Brain microvascular endothelial cell (primary cell): ENCODE results near the gene CACNA1E.

Experiments
- DNase-seq: peaks from one replicate; pipeline ENCODE4 v3.0.0-alpha.2; 2020
- H3K27ac ChIP-seq: fragments of 250-450 bp; sonication (Bioruptor Pico); 2 replicates; pipeline ENCODE4 v1.5.1; 2020; ENCODE audit warnings: mild to moderate bottlenecking, moderate library complexity
- H3K27me3 ChIP-seq: fragments of 250-450 bp; sonication (Bioruptor Pico); replicated peaks from 2 replicates; pipeline ENCODE4 v1.5.1; 2020; ENCODE audit warnings: mild to moderate bottlenecking
- H3K36me3 ChIP-seq: fragments of 250-450 bp; sonication (Bioruptor Pico); replicated peaks from 2 replicates; pipeline ENCODE4 v1.5.1; 2020; ENCODE audit warnings: mild to moderate bottlenecking
- H3K4me3 ChIP-seq: 2 replicates; pipeline ENCODE4 v1.5.1; 2011; ENCODE audit warnings: low read depth, mild to moderate bottlenecking, control low read depth, low read length, moderate library complexity
- CTCF ChIP-seq: IDR thresholded peaks from 2 replicates; pipeline ENCODE4 v1.5.1; 2011; ENCODE audit warnings: low read depth, mild to moderate bottlenecking, moderate library complexity, low read length, control low read depth, inconsistent platforms; ENCODE audit errors: missing control alignments
- in situ Hi-C: cut with HindIII; loops from 2 replicates; pipeline ENCODE4 v1.10.0; 2017; ENCODE audit warnings: low sequenced_read_pairs, low pct_ligation_motif_present

Gene CACNA1E

DNA sequence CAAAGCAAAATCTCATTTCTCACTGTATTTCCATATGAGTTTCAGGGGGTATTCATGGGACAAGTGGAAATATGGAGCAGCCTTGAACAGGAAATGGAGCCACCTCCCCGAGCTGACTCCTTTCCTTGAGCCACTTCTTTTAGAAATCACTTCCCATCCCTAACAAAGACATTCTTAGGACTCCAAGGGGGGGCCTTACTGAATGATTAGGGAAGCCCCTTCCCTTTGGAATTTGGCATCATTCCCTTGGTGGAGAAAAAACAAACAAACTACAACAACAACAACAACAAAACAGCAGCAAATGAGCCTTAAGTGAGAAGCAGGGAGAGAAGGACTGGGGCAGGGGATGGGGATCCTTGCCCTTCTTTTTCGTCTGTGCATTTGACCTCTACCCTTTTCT is 299.9 kb downstream of the CACNA1E start:
- Histone ChIP-seq H3K27ac (no peak overlapping the region), H3K27me3 (no peaks in the 10 kb centered on the region), H3K4me3 (no peak overlapping the region), H3K36me3 (no peaks in the 10 kb centered on the region)
- in situ Hi-C loops, result no loop called here
- no peak for TF ChIP-seq CTCF
- no peak for DNase-seq

GRCh38 chr1:181784039-181784683 is 300.8 kb downstream of the CACNA1E start:
- DNase-seq, result no peak
- in situ Hi-C loops, result no loop called here
- Histone ChIP-seq H3K36me3 (no peaks in the 10 kb centered on the region), H3K27me3 (no peaks in the 10 kb centered on the region), H3K27ac (no peak overlapping the region), H3K4me3 (no peak overlapping the region)
- no peak for TF ChIP-seq CTCF

GRCh38 chr1:181789395-181789794 is 306.1 kb downstream of the CACNA1E start:
- Histone ChIP-seq H3K27ac (no peak overlapping the region), H3K36me3 (no peaks in the 10 kb centered on the region), H3K27me3 (no peaks in the 10 kb centered on the region), H3K4me3 (no peak overlapping the region)
- TF ChIP-seq CTCF, result no peak
- in situ Hi-C loops, result no loop called here
- no peak for DNase-seq

- H3K4me3 ChIP-seq, result no peak overlapping the region
- H3K36me3 ChIP-seq, result no peaks in the 10 kb centered on the region
- no peak for DNase-seq
- no peaks in the 10 kb centered on the region for H3K27me3 ChIP-seq
- no peak for TF ChIP-seq CTCF
- in situ Hi-C loops, result no loop called here
- H3K27ac ChIP-seq, result no peak overlapping the region
These were observed 308.4 kb downstream of the CACNA1E start for GRCh38 chr1:181791721-181792120.

GRCh38 chr1:181793831-181794230 is 310.5 kb downstream of the CACNA1E start:
- in situ Hi-C loops, result no loop called here
- no peak for TF ChIP-seq CTCF
- no peaks in the 10 kb centered on the region for H3K27me3 ChIP-seq
- no peak overlapping the region for H3K27ac ChIP-seq
- no peak overlapping the region for H3K4me3 ChIP-seq
- no peaks in the 10 kb centered on the region for H3K36me3 ChIP-seq
- no peak for DNase-seq

DNA sequence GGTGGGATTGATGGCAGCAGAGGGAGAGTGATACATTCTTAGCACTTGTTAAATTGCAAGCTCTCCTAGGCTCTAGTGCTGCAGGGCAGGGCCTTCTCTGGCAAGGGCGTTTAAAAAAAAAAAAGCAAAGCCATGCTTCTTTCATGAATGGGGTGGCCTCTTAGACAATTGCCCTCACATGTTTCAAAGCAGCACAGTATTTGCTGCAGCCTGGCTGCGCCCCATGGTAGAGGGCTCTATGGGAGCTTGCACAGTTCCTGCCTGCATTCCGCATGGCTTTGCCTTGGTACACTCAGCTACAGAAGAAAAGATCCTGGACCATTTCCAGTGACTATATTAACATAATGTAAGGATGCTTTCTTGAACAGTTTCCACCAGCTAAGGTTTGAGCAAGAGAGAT is 311.0 kb downstream of the CACNA1E start:
- Histone ChIP-seq H3K27me3 (no peaks in the 10 kb centered on the region), H3K36me3 (no peaks in the 10 kb centered on the region), H3K27ac (no peak overlapping the region), H3K4me3 (no peak overlapping the region)
- DNase-seq, result no peak
- in situ Hi-C loops, result no loop called here
- TF ChIP-seq CTCF, result no peak
